ENCODE data around the gene ELMO3.

DNA sequence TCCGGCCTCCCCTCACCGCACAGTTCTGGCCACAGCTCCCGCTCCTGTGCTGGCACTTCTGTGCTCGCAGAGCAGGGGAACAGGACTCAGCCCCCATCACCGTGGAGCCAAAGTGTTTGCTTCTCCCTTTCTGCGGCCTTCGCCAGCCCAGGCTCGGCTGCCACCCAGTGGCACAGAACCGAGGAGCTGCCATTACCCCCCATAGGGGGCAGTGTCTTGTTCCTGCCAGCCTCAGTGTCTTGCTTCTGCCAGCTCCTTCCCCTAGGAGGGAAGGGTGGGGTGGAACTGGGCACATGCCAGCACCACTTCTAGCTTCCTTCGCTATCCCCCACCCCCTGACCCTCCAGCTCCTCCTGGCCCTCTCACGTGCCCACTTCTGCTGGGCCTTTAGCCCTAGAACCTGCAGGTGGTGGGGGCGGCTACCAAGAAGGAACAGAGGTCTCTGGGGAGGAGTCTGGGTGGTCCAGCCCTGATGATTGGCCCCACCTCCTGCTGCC, 645 bp upstream of the ELMO3 start:
- TF ChIP-seq POLR2A (IDR thresholded peaks at IDR 0.05), result no peak
- TF ChIP-seq, protein P1, sequence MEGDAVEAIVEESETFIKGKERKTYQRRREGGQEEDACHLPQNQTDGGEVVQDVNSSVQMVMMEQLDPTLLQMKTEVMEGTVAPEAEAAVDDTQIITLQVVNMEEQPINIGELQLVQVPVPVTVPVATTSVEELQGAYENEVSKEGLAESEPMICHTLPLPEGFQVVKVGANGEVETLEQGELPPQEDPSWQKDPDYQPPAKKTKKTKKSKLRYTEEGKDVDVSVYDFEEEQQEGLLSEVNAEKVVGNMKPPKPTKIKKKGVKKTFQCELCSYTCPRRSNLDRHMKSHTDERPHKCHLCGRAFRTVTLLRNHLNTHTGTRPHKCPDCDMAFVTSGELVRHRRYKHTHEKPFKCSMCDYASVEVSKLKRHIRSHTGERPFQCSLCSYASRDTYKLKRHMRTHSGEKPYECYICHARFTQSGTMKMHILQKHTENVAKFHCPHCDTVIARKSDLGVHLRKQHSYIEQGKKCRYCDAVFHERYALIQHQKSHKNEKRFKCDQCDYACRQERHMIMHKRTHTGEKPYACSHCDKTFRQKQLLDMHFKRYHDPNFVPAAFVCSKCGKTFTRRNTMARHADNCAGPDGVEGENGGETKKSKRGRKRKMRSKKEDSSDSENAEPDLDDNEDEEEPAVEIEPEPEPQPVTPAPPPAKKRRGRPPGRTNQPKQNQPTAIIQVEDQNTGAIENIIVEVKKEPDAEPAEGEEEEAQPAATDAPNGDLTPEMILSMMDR (IDR thresholded peaks at IDR 0.05), result peak in 4 of 6 experiments; percentile 55 to 97 (median 88)
